Tibial artery (tissue), 4 donors: ENCODE results near the gene IL1RL1.

Experiments used
- DNase-seq, 2 donors: peaks; one replicate each; pipeline ENCODE4 v3.0.0-alpha.2; 2019
- H3K27ac ChIP-seq, 2 donors: fragments of 200-600 bp; sonication (generic) in 1 of 2; 1 replicate in 1 of 2; 2 replicates in 1 of 2; pipeline ENCODE4 v1.5.1; 2018 to 2019; ENCODE audit warnings: mild to moderate bottlenecking in 1 of 2
- H3K27me3 ChIP-seq, 2 donors: fragments of 200-600 bp; sonication (generic) in 1 of 2; one replicate each; pipeline versions ENCODE4 v1.5.1 to v1.6.0; 2016 to 2019
- H3K36me3 ChIP-seq, 3 donors: fragments of 200-600 bp; sonication (generic) in 2 of 3; one replicate each; pipeline ENCODE4 v1.5.1; 2016 to 2019; ENCODE audit warnings: mild to moderate bottlenecking in 2 of 3
- H3K4me1 ChIP-seq, 4 donors: fragments of 200-600 bp; sonication (generic) in 2 of 4; 1 replicate in 3 of 4; 2 replicates in 1 of 4; pipeline ENCODE4 v1.5.1; 2016 to 2019
- H3K4me3 ChIP-seq, 2 donors: fragments of 200-600 bp; sonication (generic) in 1 of 2; 1 replicate in 1 of 2; 2 replicates in 1 of 2; pipeline ENCODE4 v1.5.1; 2018 to 2019; ENCODE audit warnings: mild to moderate bottlenecking in 2 of 2
- H3K9me3 ChIP-seq, 3 donors: fragments of 200-600 bp; sonication (generic) in 1 of 3; one replicate each; pipeline ENCODE4 v1.5.1; 2016 to 2019
- intact Hi-C: fragments of 100-400 bp; cut with DNase I; formaldehyde crosslinking; loops from one replicate; pipeline ENCODE4 v1.15.0; 2023; ENCODE audit warnings: low total_unique reads
- TF ChIP-seq, protein P1 (sequence below), 2 experiments: fragments of 200-600 bp in 1 of 2; fragments of 450-650 bp in 1 of 2; IDR thresholded peaks; one replicate each; pipeline ENCODE4 v1.5.1; 2017 to 2019; ENCODE audit warnings: antibody characterized with exemption in 2 of 2, mild to moderate bottlenecking in 1 of 2, moderate library complexity in 1 of 2

Gene IL1RL1

DNA sequence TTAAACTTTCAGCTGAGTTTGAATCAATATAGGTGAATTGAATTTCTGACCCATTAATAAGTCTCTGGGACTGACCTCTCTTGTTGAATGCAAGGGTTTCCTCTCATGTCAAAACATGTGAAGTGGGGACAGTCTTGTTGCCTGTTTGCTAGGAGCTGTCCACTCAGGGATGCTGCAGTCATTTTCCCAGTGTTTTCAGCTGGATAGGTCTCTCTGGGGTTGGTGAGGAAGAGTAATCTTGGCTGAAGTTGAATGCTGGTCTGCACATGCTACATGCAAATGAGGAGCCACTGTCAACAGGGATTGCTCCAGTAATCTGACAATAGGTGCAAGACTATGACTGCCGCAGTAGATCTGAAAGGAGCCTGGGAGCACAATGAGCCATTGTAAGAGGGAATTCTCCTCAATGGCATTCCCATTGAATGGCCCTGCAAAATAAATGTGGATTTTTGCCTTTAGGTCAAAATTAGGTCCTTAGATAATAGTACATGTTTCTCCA lies 34.1 kb upstream of the IL1RL1 start:
- intact Hi-C loops = no loop called here
- no peak overlapping the region for H3K4me3 ChIP-seq
- no peaks in the 10 kb centered on the region for H3K4me1 ChIP-seq
- H3K9me3 ChIP-seq = no peaks in the 10 kb centered on the region
- TF ChIP-seq, protein P1, sequence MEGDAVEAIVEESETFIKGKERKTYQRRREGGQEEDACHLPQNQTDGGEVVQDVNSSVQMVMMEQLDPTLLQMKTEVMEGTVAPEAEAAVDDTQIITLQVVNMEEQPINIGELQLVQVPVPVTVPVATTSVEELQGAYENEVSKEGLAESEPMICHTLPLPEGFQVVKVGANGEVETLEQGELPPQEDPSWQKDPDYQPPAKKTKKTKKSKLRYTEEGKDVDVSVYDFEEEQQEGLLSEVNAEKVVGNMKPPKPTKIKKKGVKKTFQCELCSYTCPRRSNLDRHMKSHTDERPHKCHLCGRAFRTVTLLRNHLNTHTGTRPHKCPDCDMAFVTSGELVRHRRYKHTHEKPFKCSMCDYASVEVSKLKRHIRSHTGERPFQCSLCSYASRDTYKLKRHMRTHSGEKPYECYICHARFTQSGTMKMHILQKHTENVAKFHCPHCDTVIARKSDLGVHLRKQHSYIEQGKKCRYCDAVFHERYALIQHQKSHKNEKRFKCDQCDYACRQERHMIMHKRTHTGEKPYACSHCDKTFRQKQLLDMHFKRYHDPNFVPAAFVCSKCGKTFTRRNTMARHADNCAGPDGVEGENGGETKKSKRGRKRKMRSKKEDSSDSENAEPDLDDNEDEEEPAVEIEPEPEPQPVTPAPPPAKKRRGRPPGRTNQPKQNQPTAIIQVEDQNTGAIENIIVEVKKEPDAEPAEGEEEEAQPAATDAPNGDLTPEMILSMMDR (IDR thresholded peaks at IDR 0.05) = no peak
- DNase-seq = no peak
- H3K36me3 ChIP-seq = no peaks in the 10 kb centered on the region
- H3K27me3 ChIP-seq = peaks cover 0 to 4% of the 10 kb centered on the region in 2 donors
- no peak overlapping the region for H3K27ac ChIP-seq

DNA sequence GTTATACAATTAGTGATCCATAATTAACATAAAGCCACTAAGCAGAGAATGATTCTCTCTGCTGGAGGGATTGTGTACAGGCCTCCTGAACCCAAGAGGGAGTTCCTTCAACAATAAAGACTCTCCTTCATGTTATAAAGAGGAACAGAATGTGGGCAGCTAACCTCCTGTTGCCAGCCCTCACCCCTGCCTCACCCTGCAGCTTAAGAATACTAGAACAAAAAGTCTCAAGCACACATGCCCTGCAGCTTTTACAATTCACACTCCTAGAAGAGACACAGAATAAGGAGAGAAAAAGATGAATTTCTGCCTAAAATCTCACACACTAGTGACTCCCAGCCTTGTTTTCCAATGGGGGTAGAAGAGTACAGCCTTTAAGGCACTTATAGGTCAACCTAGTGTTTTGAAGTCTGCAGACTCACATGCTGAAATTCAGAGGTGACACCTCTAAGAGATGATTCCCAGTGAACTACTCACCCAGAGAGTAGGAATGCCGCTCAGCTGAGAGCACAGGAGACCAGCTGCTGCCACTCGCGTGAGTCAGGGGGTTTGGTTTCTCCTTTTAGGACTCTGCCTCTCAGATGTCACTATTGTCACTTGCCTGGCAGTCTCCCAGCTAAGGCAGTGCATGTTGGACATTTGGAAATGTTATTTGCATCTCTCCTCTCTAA lies 32.5 kb upstream of the IL1RL1 start:
- DNase-seq = no peak
- Histone ChIP-seq H3K36me3 (no peaks in the 10 kb centered on the region), H3K27ac (no peak overlapping the region), H3K4me1 (no peaks in the 10 kb centered on the region), H3K4me3 (no peak overlapping the region), H3K9me3 (no peaks in the 10 kb centered on the region), H3K27me3 (peaks cover 0 to 4% of the 10 kb centered on the region in 2 donors)
- TF ChIP-seq, protein P1 (IDR thresholded peaks at IDR 0.05) = no peak
- intact Hi-C loops = no loop called here

DNA sequence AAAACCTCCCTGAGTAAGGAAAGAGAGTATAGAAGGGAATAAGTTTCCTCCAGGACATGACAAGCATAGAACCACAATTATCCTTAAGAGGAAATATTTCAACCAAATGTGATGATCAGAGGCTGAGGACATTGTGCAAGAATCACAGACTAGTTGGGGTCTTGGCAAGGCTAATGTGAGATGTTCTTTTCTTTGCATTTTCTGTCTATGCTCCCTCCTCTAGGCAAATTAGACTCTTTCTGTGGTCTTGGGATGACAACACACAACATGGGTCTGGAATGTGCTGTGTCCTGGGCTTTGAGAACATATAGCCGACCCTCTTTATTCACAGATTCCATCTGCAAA lies 32.0 kb upstream of the IL1RL1 start:
- Histone ChIP-seq H3K27me3 (peaks cover 0 to 4% of the 10 kb centered on the region in 2 donors), H3K36me3 (no peaks in the 10 kb centered on the region), H3K27ac (no peak overlapping the region), H3K4me3 (no peak overlapping the region), H3K9me3 (no peaks in the 10 kb centered on the region), H3K4me1 (no peaks in the 10 kb centered on the region)
- intact Hi-C loops = no loop called here
- TF ChIP-seq, protein P1 (IDR thresholded peaks at IDR 0.05) = no peak
- DNase-seq = no peak

DNA sequence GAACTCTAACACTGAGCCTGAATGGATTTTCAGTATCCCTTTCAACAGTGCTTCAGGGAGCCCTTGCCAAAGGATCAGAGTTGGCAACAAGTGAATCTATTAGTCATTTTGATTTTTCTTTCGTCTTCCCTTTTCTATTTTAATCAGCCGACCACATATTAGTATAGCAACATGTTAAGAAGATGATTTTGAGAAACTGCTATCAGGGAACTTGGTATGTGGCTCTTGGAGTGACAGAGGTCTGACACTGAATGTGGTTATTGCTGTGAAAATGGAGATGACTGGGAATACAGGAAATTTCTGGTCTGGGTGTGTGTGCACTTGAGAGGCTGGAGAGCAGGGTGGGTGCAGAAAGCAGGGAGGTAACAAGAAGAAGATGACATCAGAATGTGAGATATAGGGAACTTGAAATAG lies 28.7 kb upstream of the IL1RL1 start:
- intact Hi-C loops = no loop called here
- H3K27me3 ChIP-seq = no peaks in the 10 kb centered on the region
- TF ChIP-seq, protein P1 (IDR thresholded peaks at IDR 0.05) = no peak
- DNase-seq = no peak
- no peaks in the 10 kb centered on the region for H3K4me1 ChIP-seq
- H3K4me3 ChIP-seq = no peak overlapping the region
- H3K36me3 ChIP-seq = no peaks in the 10 kb centered on the region
- no peak overlapping the region for H3K27ac ChIP-seq
- H3K9me3 ChIP-seq = no peaks in the 10 kb centered on the region

DNA sequence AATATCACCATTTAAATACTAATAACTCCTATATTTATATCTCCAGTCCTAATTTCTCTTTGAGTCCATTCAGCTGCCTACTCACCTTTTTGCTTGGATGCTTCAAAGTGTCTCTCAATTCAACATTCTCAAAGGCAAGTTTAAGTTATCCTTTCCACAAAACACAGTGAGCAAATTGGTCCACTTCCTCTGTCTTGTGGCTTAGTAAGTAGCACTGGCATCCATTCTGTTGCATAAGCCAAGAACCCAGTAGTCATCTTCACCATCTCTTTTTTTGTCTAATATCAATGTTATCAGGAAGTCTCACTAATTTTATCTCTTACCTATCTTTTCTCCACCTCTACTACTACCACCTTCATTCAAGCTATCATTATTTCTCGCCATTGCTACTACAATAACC lies 27.4 kb upstream of the IL1RL1 start:
- H3K4me1 ChIP-seq = no peaks in the 10 kb centered on the region
- no peak overlapping the region for H3K27ac ChIP-seq
- H3K4me3 ChIP-seq = no peak overlapping the region
- H3K9me3 ChIP-seq = no peaks in the 10 kb centered on the region
- intact Hi-C loops = no loop called here
- TF ChIP-seq, protein P1 (IDR thresholded peaks at IDR 0.05) = no peak
- H3K36me3 ChIP-seq = no peaks in the 10 kb centered on the region
- H3K27me3 ChIP-seq = no peaks in the 10 kb centered on the region
- DNase-seq = no peak

DNA sequence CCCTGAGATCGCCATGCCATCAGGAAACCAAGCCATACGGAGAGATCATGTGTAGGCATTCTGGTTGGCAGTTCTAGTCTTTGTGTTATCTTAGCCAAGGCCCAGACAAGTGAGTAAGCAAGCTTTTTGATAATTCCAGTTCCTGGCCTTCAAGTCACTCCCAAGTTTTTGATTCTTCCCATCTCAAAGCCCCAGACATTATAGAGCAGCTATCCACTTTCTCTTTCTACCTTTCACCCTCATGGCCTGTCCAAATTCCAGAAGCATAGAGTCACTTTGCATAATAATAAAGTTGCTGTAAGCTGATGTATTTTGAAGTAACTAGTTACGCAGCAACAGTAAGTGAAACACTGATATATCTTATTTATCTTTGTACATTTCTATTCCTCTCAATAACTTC lies 26.8 kb upstream of the IL1RL1 start:
- no peak for DNase-seq
- intact Hi-C loops = no loop called here
- Histone ChIP-seq H3K27me3 (no peaks in the 10 kb centered on the region), H3K9me3 (no peaks in the 10 kb centered on the region), H3K4me1 (no peaks in the 10 kb centered on the region), H3K36me3 (no peaks in the 10 kb centered on the region), H3K27ac (no peak overlapping the region), H3K4me3 (no peak overlapping the region)
- TF ChIP-seq, protein P1 (IDR thresholded peaks at IDR 0.05) = no peak
